HepG2 (cell line): Measurements from ENCODE around the gene MGST2. TPM values are rescaled to one million over a fixed set of nuclear protein-coding genes. Genes with fewer than 3 reads are reported as not detected.

Experiments used
- ATAC-seq: fragments of 200-7000 bp; cut with Tn5 transposase; 3 replicates; pipeline ENCODE4 v1.9.1; 2020; ENCODE audit warnings: mild to moderate bottlenecking, moderate library complexity
- BruUV-seq: library from RNA; stranded (reverse); fragments of 400-500 nt; replicated peaks from 2 replicates; lab custom pipeline; 2021; lab: Mats Ljungman, UMichigan
- CTCF ChIA-PET: fragments of 300-600 bp; formaldehyde crosslinking; extraction: SDS; loops from one replicate; lab custom pipeline; 2021; ENCODE audit warnings: low total read pairs, inconsistent platforms, low intra/inter-chr PET ratio; lab: Yijun Ruan, JAX
- POLR2A ChIA-PET: fragments of 350-600 bp; sonication (Branson Sonifier 250); formaldehyde crosslinking; loops from one replicate; lab custom pipeline; 2020; ENCODE audit warnings: antibody characterized with exemption, inconsistent platforms; lab: Yijun Ruan, JAX
- DNase-seq: peaks from one replicate; pipeline ENCODE4 v3.0.0-alpha.2; 2015; ENCODE audit warnings: low spot score
- FAIRE-seq: peaks from 3 replicates; lab custom pipeline; 2011; peaks lifted over from hg19 to GRCh38; lab: Jason Lieb, UNC
- H2AFZ ChIP-seq: one replicate; pipeline ENCODE4 v1.6.1; 2011; ENCODE audit warnings: low read length, inconsistent platforms
- H3K27ac ChIP-seq: fragments of 300-600 bp; 3 replicates; pipeline ENCODE4 v1.8.0; 2011; ENCODE audit warnings: mixed run types, mild to moderate bottlenecking, mixed read lengths, low read length, inconsistent platforms; ENCODE audit not compliant: insufficient read depth; ENCODE audit errors: extremely low read length
- H3K27me3 ChIP-seq, 2 experiments: fragments of 200-600 bp in 1 of 2; 2 replicates in 1 of 2; 3 replicates in 1 of 2; pipeline versions ENCODE4 v1.6.0 to v1.8.0; 2011; ENCODE audit warnings: low read length in 2 of 2, mild to moderate bottlenecking in 2 of 2, moderate library complexity in 2 of 2, inconsistent platforms in 1 of 2; ENCODE audit not compliant: insufficient read depth in 2 of 2, control insufficient read depth in 1 of 2
- H3K36me3 ChIP-seq, 2 experiments: fragments of 200-600 bp in 1 of 2; replicated peaks in 1 of 2; 2 replicates in 1 of 2; 3 replicates in 1 of 2; pipeline versions ENCODE4 v1.5.1 to v1.8.0; 2011; ENCODE audit warnings: low read length in 2 of 2, inconsistent platforms in 1 of 2; ENCODE audit not compliant: insufficient read depth in 2 of 2, control insufficient read depth in 1 of 2
- H3K4me1 ChIP-seq: 2 replicates; pipeline ENCODE4 v1.5.1; 2012; ENCODE audit warnings: low read length, inconsistent platforms; ENCODE audit not compliant: insufficient read depth
- H3K4me2 ChIP-seq: 2 replicates; pipeline ENCODE4 v1.6.0; 2011; ENCODE audit warnings: low read depth, low read length, inconsistent platforms
- H3K4me3 ChIP-seq, 3 experiments: fragments of 200-600 bp in 1 of 3; sonication (generic), shearing (Covaris generic) in 1 of 3; replicated peaks in 1 of 3; 2 replicates each; pipeline ENCODE4 v1.5.1; 2011 to 2016; ENCODE audit warnings: low read length in 3 of 3, inconsistent platforms in 2 of 3, low read depth in 2 of 3, mild to moderate bottlenecking in 2 of 3, control low read depth in 1 of 3, mixed read lengths in 1 of 3; ENCODE audit not compliant: insufficient read depth in 1 of 3
- H3K79me2 ChIP-seq: one replicate; pipeline ENCODE4 v1.6.1; 2011; ENCODE audit warnings: low read length, inconsistent platforms; ENCODE audit not compliant: insufficient read depth
- H3K9ac ChIP-seq: 2 replicates; pipeline ENCODE4 v1.6.0; 2011; ENCODE audit warnings: mild to moderate bottlenecking, low read depth, low read length, inconsistent platforms; ENCODE audit not compliant: insufficient read depth
- H3K9me3 ChIP-seq: 2 replicates; pipeline ENCODE4 v1.5.1; 2012; ENCODE audit warnings: mild to moderate bottlenecking, low read length
- H4K20me1 ChIP-seq: 2 replicates; pipeline ENCODE4 v1.6.0; 2011; ENCODE audit warnings: inconsistent platforms, mild to moderate bottlenecking, low read length, moderate library complexity; ENCODE audit not compliant: insufficient read depth
- CENPT ChIP-seq: sonication (generic); formaldehyde crosslinking; IDR thresholded peaks from 2 replicates; pipeline ENCODE4 v1.8.0; 2022; ENCODE audit warnings: low read depth, mild to moderate bottlenecking, moderate library complexity, missing genetic modification reagents
- KLF9 ChIP-seq: IDR thresholded peaks from 2 replicates; pipeline ENCODE4 v1.6.1; 2016; ENCODE audit warnings: low read depth
- NR2F2 ChIP-seq: IDR thresholded peaks from 2 replicates; pipeline ENCODE4 v1.6.1; 2012; ENCODE audit warnings: low read depth, inconsistent platforms, borderline replicate concordance
- PHF8 ChIP-seq: sonication (generic); formaldehyde crosslinking; IDR thresholded peaks from 2 replicates; pipeline ENCODE4 v1.5.0; 2020; ENCODE audit warnings: missing genetic modification reagents
- RAD21 ChIP-seq: fragments of 450-650 bp; formaldehyde crosslinking; IDR thresholded peaks from 2 replicates; pipeline ENCODE4 v1.5.0; 2020; ENCODE audit warnings: mild to moderate bottlenecking
- RELA ChIP-seq: sonication (generic); formaldehyde crosslinking; IDR thresholded peaks from 2 replicates; pipeline ENCODE4 v1.4.0; 2020; ENCODE audit warnings: missing genetic modification reagents
- SNAI1 ChIP-seq: sonication (generic); formaldehyde crosslinking; IDR thresholded peaks from 2 replicates; pipeline ENCODE4 v1.5.0; 2020; ENCODE audit warnings: mild to moderate bottlenecking, missing genetic modification reagents, borderline replicate concordance
- SOX13 ChIP-seq, 3 experiments: fragments of 450-650 bp in 1 of 3; sonication (generic) in 1 of 3; formaldehyde crosslinking in 1 of 3; IDR thresholded peaks in 2 of 3; conservative IDR thresholded peaks in 1 of 3; 2 replicates each; pipeline versions ENCODE4 v1.5.0 to v1.6.1; 2016 to 2020; ENCODE audit warnings: antibody characterized with exemption in 1 of 3, mild to moderate bottlenecking in 1 of 3, missing compliant biosample characterization in 1 of 3, missing genetic modification reagents in 1 of 3, moderate library complexity in 1 of 3
- TRIM24 ChIP-seq: sonication (generic); formaldehyde crosslinking; IDR thresholded peaks from 2 replicates; pipeline ENCODE4 v1.8.0; 2022; ENCODE audit warnings: mild to moderate bottlenecking, missing genetic modification reagents
- WGBS: methylation state at CpG from one replicate; pipeline ENCODE4 v1.1.6; 2017; ENCODE audit warnings: low lambda C conversion rate; 5-methylcytosine and 5-hydroxymethylcytosine counted together
- in situ Hi-C: cut with HindIII; loops from 2 replicates; pipeline ENCODE4 v1.10.0; 2017; ENCODE audit warnings: low pct_unique_long_range_greater_than_20kb; ENCODE audit not compliant: extremely low pct_ligation_motif_present
- intact Hi-C: fragments of 100-400 bp; cut with micrococcal nuclease; formaldehyde crosslinking; loops from one replicate; pipeline ENCODE4 v1.10.0; 2022; ENCODE audit not compliant: unreplicated experiment
- polyA plus RNA-seq, 8 experiments: library from polyadenylated mRNA; depleted of rRNA in 3 of 8; stranded (reverse) in 7 of 8; unstranded in 1 of 8; fragments of >200 nt; fragmentation: Illumina TruSeq in 4 of 8; extraction: Trizol in 4 of 8; gene quantifications; 2 replicates each; pipeline versions ENCODE4 v1.2.1 to v1.2.3, GENCODE V29; 2011 to 2016; ENCODE audit warnings: low read depth in 4 of 8, missing spikeins in 1 of 8, mixed read lengths in 1 of 8; ENCODE audit not compliant: insufficient read depth in 1 of 8
- total RNA-seq, 5 experiments: library from RNA; depleted of rRNA; stranded (reverse); fragments of >200 nt; fragmentation: Illumina TruSeq; extraction: Trizol; gene quantifications; 2 replicates each; pipeline ENCODE4 v1.2.3, GENCODE V29; 2016; ENCODE audit warnings: low read depth in 1 of 5
- TF ChIP-seq, protein P1 (sequence below): sonication (generic); formaldehyde crosslinking; IDR thresholded peaks from 2 replicates; pipeline ENCODE4 v1.4.0; 2020; ENCODE audit warnings: missing genetic modification reagents; ENCODE audit errors: not compliant biosample characterization
- TF ChIP-seq, protein P2 (sequence below): sonication (generic); formaldehyde crosslinking; IDR thresholded peaks from 2 replicates; pipeline ENCODE4 v1.8.0; 2022; ENCODE audit warnings: mild to moderate bottlenecking, missing genetic modification reagents, borderline replicate concordance
- TF ChIP-seq, protein P3 (sequence below): sonication (generic); formaldehyde crosslinking; IDR thresholded peaks from 2 replicates; pipeline ENCODE4 v1.4.0; 2020; ENCODE audit warnings: mild to moderate bottlenecking, missing genetic modification reagents
- TF ChIP-seq, protein P4 (sequence below): sonication (generic); formaldehyde crosslinking; IDR thresholded peaks from 2 replicates; pipeline ENCODE4 v1.9.0; 2021; ENCODE audit warnings: missing genetic modification reagents, borderline replicate concordance
- TF ChIP-seq, protein P5 (sequence below): IDR thresholded peaks from 2 replicates; pipeline ENCODE4 v1.6.1; 2012; ENCODE audit warnings: inconsistent platforms
- TF ChIP-seq, protein P6 (sequence below): sonication (generic); formaldehyde crosslinking; IDR thresholded peaks from 2 replicates; pipeline ENCODE4 v1.5.0; 2020; ENCODE audit warnings: mild to moderate bottlenecking, missing genetic modification reagents, borderline replicate concordance

MGST2 gene
- total and polyA plus RNA-seq, 2 of the 13 experiments (the other 11 are each of a cell fraction or from before 2014, with no cell fraction given): 205 to 416 TPM

DNA sequence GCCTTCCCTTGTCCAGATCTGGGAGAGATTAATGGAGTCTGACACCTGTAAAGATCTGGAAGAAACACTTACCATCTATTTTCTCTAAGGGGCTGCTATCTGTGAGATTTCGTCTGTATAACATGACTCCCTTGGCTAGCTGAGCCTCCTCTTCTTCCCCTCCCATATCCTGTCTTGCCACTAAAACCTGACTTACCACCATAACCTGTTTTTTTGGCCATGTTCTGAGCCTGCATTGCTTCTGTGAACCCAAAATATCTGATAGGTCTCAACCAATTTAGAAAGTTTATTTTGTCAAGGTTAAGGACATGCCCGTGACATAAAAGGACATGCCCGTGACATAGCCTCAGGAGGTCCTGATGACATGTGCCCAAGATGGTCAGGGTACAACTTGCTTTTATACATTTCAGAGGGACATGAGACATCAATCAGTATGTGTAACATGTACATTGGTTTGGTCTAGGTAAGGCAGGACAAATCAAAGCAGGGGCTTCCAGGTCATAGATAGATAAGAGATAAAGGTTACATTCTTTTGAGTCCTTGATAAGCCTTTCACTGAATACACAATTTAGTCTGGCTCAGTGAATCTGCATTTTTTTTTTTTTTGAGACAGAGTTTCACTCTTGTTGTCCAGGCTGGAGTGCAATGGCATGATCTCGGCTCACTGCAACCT is 11.4 kb downstream of the MGST2 start:
- H3K9me3 ChIP-seq: no peaks in the 10 kb centered on the region
- no peaks in the 10 kb centered on the region for H3K27me3 ChIP-seq
- peak overlapping the region; percentile 34 for H3K4me2 ChIP-seq
- H4K20me1 ChIP-seq: peaks cover 92% of the 10 kb centered on the region
- FAIRE-seq (no peak), ATAC-seq (peak; percentile 36; the same call in 2 of the 3 replicates), DNase-seq (peak; percentile 82)
- H3K27ac ChIP-seq: peak overlapping the region; percentile 33
- BruUV-seq: no TSS peak
- no peak overlapping the region for H3K9ac ChIP-seq
- peaks cover 99% of the 10 kb centered on the region for H3K4me1 ChIP-seq
- H3K4me3 ChIP-seq: no peak overlapping the region
- CTCF ChIA-PET: no interaction called here
- peaks cover 100% of the 10 kb centered on the region for H3K79me2 ChIP-seq
- intact Hi-C loops: no loop called here
- peaks cover 30 to 79% of the 10 kb centered on the region in 2 experiments for H3K36me3 ChIP-seq
- H2AFZ ChIP-seq: no peak overlapping the region
- POLR2A ChIA-PET: no interaction called here
- in situ Hi-C loops: no loop called here
- 75% methylated on average over 4 of the region's 4 CpGs for WGBS
- TF ChIP-seq SNAI1 (CRISPR knock-in tag) (no peak), TRIM24 (no peak), NR2F2 (no peak), KLF9 (CRISPR knock-in tag) (no peak), CENPT (CRISPR knock-in tag) (no peak), RELA (CRISPR knock-in tag) (no peak), RAD21 (CRISPR knock-in tag) (no peak), SOX13 (IDR thresholded peaks at IDR 0.05) (no peak), SOX13 (CRISPR knock-in tag; conservative IDR thresholded peaks at IDR 0.05 in 1 of 2, IDR thresholded peaks at IDR 0.05 in 1 of 2) (peak in 1 of 2 experiments; percentile 30; a peak in 1 of 4 replicates), PHF8 (no peak)
- TF ChIP-seq, protein P1, sequence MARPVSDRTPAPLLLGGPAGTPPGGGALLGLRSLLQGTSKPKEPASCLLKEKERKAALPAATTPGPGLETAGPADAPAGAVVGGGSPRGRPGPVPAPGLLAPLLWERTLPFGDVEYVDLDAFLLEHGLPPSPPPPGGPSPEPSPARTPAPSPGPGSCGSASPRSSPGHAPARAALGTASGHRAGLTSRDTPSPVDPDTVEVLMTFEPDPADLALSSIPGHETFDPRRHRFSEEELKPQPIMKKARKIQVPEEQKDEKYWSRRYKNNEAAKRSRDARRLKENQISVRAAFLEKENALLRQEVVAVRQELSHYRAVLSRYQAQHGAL: no peak
- TF ChIP-seq, protein P2, sequence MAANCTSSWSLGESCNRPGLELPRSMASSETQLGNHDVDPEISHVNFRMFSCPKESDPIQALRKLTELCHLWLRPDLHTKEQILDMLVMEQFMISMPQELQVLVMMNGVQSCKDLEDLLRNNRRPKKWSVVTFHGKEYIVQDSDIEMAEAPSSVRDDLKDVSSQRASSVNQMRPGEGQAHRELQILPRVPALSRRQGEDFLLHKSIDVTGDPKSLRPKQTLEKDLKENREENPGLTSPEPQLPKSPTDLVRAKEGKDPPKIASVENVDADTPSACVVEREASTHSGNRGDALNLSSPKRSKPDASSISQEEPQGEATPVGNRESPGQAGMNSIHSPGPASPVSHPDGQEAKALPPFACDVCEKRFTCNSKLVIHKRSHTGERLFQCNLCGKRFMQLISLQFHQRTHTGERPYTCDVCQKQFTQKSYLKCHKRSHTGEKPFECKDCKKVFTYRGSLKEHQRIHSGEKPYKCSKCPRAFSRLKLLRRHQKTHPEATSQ (CRISPR knock-in tag): 0 out of 2 replicates have a peak, but pooled peaks have one; percentile 25
- TF ChIP-seq, protein P3, sequence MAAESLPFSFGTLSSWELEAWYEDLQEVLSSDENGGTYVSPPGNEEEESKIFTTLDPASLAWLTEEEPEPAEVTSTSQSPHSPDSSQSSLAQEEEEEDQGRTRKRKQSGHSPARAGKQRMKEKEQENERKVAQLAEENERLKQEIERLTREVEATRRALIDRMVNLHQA (CRISPR knock-in tag): no peak
- TF ChIP-seq, protein P4, sequence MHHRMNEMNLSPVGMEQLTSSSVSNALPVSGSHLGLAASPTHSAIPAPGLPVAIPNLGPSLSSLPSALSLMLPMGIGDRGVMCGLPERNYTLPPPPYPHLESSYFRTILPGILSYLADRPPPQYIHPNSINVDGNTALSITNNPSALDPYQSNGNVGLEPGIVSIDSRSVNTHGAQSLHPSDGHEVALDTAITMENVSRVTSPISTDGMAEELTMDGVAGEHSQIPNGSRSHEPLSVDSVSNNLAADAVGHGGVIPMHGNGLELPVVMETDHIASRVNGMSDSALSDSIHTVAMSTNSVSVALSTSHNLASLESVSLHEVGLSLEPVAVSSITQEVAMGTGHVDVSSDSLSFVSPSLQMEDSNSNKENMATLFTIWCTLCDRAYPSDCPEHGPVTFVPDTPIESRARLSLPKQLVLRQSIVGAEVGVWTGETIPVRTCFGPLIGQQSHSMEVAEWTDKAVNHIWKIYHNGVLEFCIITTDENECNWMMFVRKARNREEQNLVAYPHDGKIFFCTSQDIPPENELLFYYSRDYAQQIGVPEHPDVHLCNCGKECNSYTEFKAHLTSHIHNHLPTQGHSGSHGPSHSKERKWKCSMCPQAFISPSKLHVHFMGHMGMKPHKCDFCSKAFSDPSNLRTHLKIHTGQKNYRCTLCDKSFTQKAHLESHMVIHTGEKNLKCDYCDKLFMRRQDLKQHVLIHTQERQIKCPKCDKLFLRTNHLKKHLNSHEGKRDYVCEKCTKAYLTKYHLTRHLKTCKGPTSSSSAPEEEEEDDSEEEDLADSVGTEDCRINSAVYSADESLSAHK: no peak
- TF ChIP-seq, protein P5, sequence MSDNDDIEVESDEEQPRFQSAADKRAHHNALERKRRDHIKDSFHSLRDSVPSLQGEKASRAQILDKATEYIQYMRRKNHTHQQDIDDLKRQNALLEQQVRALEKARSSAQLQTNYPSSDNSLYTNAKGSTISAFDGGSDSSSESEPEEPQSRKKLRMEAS: no peak
- TF ChIP-seq, protein P6, sequence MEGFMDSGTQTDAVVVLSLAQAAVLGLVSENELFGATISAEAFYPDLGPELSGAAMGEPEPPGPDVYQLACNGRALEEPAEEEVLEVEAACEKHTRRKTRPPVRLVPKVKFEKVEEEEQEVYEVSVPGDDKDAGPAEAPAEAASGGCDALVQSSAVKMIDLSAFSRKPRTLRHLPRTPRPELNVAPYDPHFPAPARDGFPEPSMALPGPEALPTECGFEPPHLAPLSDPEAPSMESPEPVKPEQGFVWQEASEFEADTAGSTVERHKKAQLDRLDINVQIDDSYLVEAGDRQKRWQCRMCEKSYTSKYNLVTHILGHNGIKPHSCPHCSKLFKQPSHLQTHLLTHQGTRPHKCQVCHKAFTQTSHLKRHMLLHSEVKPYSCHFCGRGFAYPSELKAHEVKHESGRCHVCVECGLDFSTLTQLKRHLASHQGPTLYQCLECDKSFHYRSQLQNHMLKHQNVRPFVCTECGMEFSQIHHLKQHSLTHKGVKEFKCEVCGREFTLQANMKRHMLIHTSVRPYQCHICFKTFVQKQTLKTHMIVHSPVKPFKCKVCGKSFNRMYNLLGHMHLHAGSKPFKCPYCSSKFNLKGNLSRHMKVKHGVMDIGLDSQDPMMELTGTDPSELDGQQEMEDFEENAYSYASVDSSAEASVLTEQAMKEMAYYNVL: no peak
